GM12878 (cell line): ENCODE data around the gene RAB31. TPM values are rescaled to one million over a fixed set of nuclear protein-coding genes. Genes with fewer than 3 reads are reported as not detected.

Source experiments
- ATAC-seq: fragments of 200-7000 bp; cut with Tn5 transposase; 3 replicates; pipeline ENCODE4 v1.9.1; 2020; ENCODE audit warnings: mild to moderate bottlenecking, moderate library complexity
- BruUV-seq: library from RNA; stranded (reverse); fragments of 400-500 nt; replicated peaks from 2 replicates; lab custom pipeline; 2021; lab: Mats Ljungman, UMichigan
- CTCF ChIA-PET: fragments of 300-600 bp; sonication (Branson Sonifier 250); formaldehyde crosslinking; extraction: SDS; loops from one replicate; lab custom pipeline; 2021; ENCODE audit warnings: inconsistent platforms; lab: Yijun Ruan, JAX
- POLR2A ChIA-PET: fragments of 350-600 bp; formaldehyde crosslinking; extraction: SDS; loops from one replicate; lab custom pipeline; 2021; ENCODE audit warnings: inconsistent platforms; lab: Charles Lee
- RAD21 ChIA-PET: fragments of 300-600 bp; sonication (Branson Sonifier 250); formaldehyde crosslinking; loops from one replicate; lab custom pipeline; 2023; ENCODE audit warnings: antibody characterized with exemption; ENCODE audit not compliant: unreplicated experiment; lab: Charles Lee
- SMC1A ChIA-PET: fragments of 300-600 bp; sonication (Branson Sonifier 250); formaldehyde crosslinking; loops from one replicate; lab custom pipeline; 2023; ENCODE audit not compliant: unreplicated experiment, uncharacterized antibody; lab: Charles Lee
- DNase-seq: peaks from one replicate; pipeline ENCODE4 v3.0.0-alpha.2; 2011; ENCODE audit warnings: low read depth, low spot score
- FAIRE-seq: peaks from 3 replicates; lab custom pipeline; 2011; peaks lifted over from hg19 to GRCh38; lab: Jason Lieb, UNC
- H2AFZ ChIP-seq: 2 replicates; pipeline ENCODE4 v1.6.0; 2011; ENCODE audit warnings: low read depth, low read length, control low read depth; ENCODE audit not compliant: control insufficient read depth
- H3K27ac ChIP-seq: 2 replicates; pipeline ENCODE4 v1.5.1; 2011; ENCODE audit warnings: control low read depth; ENCODE audit not compliant: control insufficient read depth, insufficient read depth
- H3K27me3 ChIP-seq, 2 experiments: replicated peaks in 1 of 2; 2 replicates each; pipeline versions ENCODE4 v1.6.0 to v1.6.1; 2011; ENCODE audit warnings: low read length in 1 of 2; ENCODE audit not compliant: control insufficient read depth in 2 of 2, insufficient read depth in 2 of 2
- H3K36me3 ChIP-seq, 2 experiments: 2 replicates each; pipeline ENCODE4 v1.5.1; 2011; ENCODE audit warnings: low read length in 1 of 2; ENCODE audit not compliant: control insufficient read depth in 2 of 2, insufficient read depth in 2 of 2
- H3K4me1 ChIP-seq: 2 replicates; pipeline ENCODE4 v1.6.1; 2011; ENCODE audit warnings: mild to moderate bottlenecking, low read length, moderate library complexity, mixed read lengths; ENCODE audit not compliant: control insufficient read depth, insufficient read depth
- H3K4me2 ChIP-seq: 2 replicates; pipeline ENCODE4 v1.6.0; 2011; ENCODE audit warnings: control low read depth; ENCODE audit not compliant: control insufficient read depth, insufficient read depth
- H3K4me3 ChIP-seq: fragments of 200-600 bp; sonication (generic); 2 replicates; pipeline ENCODE4 v1.5.1; 2016
- H3K79me2 ChIP-seq: 2 replicates; pipeline ENCODE4 v1.6.0; 2011; ENCODE audit warnings: low read length; ENCODE audit not compliant: control insufficient read depth, insufficient read depth
- H3K9ac ChIP-seq: 2 replicates; pipeline ENCODE4 v1.8.0; 2011; ENCODE audit warnings: low read length, control low read depth, mixed read lengths; ENCODE audit not compliant: control insufficient read depth, insufficient read depth
- H3K9me3 ChIP-seq: replicated peaks from 3 replicates; pipeline ENCODE4 v1.5.1; 2011; ENCODE audit warnings: mild to moderate bottlenecking, low read length; ENCODE audit not compliant: control insufficient read depth, insufficient read depth
- H4K20me1 ChIP-seq: 2 replicates; pipeline ENCODE4 v1.6.0; 2011; ENCODE audit not compliant: control insufficient read depth, insufficient read depth
- CEBPZ ChIP-seq: fragments of 150-350 bp; IDR thresholded peaks from 2 replicates; pipeline ENCODE4 v1.6.1; 2016; ENCODE audit warnings: low read depth, low read length
- CHD4 ChIP-seq: fragments of 200-600 bp; sonication (generic); IDR thresholded peaks from 2 replicates; pipeline ENCODE4 v1.6.1; 2016; ENCODE audit warnings: mild to moderate bottlenecking
- DPF2 ChIP-seq: fragments of 450-650 bp; IDR thresholded peaks from 2 replicates; pipeline ENCODE4 v1.6.1; 2017; ENCODE audit warnings: mild to moderate bottlenecking
- ELK1 ChIP-seq: IDR thresholded peaks from 2 replicates; pipeline ENCODE4 v1.6.1; 2012; ENCODE audit warnings: low read depth, low read length, improper control_type of control experiment
- MEF2A ChIP-seq: IDR thresholded peaks from 2 replicates; pipeline ENCODE4 v1.6.1; 2011; ENCODE audit warnings: low read depth, mild to moderate bottlenecking, low read length, moderate library complexity; ENCODE audit not compliant: insufficient read depth
- MTA3 ChIP-seq: IDR thresholded peaks from 2 replicates; pipeline ENCODE4 v1.6.1; 2012; ENCODE audit warnings: low read length, inconsistent platforms, borderline replicate concordance
- NBN ChIP-seq: fragments of 450-650 bp; IDR thresholded peaks from 2 replicates; pipeline ENCODE4 v1.6.1; 2016
- STAT3 ChIP-seq: IDR thresholded peaks from 2 replicates; pipeline ENCODE4 v1.6.1; 2011; ENCODE audit warnings: low read depth, low read length, improper control_type of control experiment
- TARDBP ChIP-seq: IDR thresholded peaks from 2 replicates; pipeline ENCODE4 v1.6.1; 2016; ENCODE audit warnings: borderline replicate concordance
- TCF3 ChIP-seq: IDR thresholded peaks from 2 replicates; pipeline ENCODE4 v1.6.1; 2012; ENCODE audit warnings: low read depth, mild to moderate bottlenecking, low read length, borderline replicate concordance; ENCODE audit not compliant: insufficient read depth
- TCF7 ChIP-seq: IDR thresholded peaks from 2 replicates; pipeline ENCODE4 v1.6.1; 2014; ENCODE audit warnings: antibody characterized with exemption, borderline replicate concordance
- YY1 ChIP-seq: IDR thresholded peaks from 2 replicates; pipeline ENCODE4 v1.6.1; 2011; ENCODE audit warnings: low read depth, mild to moderate bottlenecking, low read length
- ZNF274 ChIP-seq: IDR thresholded peaks from one replicate; pipeline ENCODE4 v1.8.0; 2011; ENCODE audit not compliant: insufficient read length, insufficient read depth
- WGBS: methylation state at CpG from one replicate; pipeline ENCODE4 v1.1.6; 2016; ENCODE audit warnings: low lambda C conversion rate; ENCODE audit not compliant: insufficient replicate concordance, insufficient coverage; ENCODE audit errors: missing lambda C conversion rate; 5-methylcytosine and 5-hydroxymethylcytosine counted together
- in situ Hi-C: fragments of 300-500 bp; cut with MboI; formaldehyde crosslinking; loops from 9 replicates; pipeline ENCODE4 v1.14.3; 2018; ENCODE audit warnings: mixed read lengths
- intact Hi-C: fragments of 100-400 bp; cut with micrococcal nuclease; formaldehyde crosslinking; loops from one replicate; pipeline ENCODE4 v1.14.2; 2022; ENCODE audit not compliant: unreplicated experiment
- polyA plus RNA-seq, 11 experiments: library from polyadenylated mRNA; depleted of rRNA in 4 of 11; unstranded in 6 of 11; stranded (reverse) in 5 of 11; fragments of >200 nt; fragmentation: Nextera tagmentation in 4 of 11; fragmentation: Illumina TruSeq in 1 of 11; extraction: Ambion mirVana in 4 of 11; extraction: Trizol in 1 of 11; gene quantifications; 1 replicate in 1 of 11; 2 replicates in 10 of 11; pipeline versions ENCODE4 v1.2.1 to v1.2.3, GENCODE V29; 2011 to 2016; ENCODE audit warnings: inconsistent platforms in 2 of 11, missing spikeins in 2 of 11, low read depth in 1 of 11
- total RNA-seq, 4 experiments: library from RNA; depleted of rRNA in 3 of 4; stranded (reverse); fragments of >200 nt in 3 of 4; fragmentation: Illumina TruSeq in 1 of 4; extraction: Trizol in 1 of 4; gene quantifications; 2 replicates each; pipeline versions ENCODE4 v1.2.1 to v1.2.3, GENCODE V29; 2013 to 2021

RAB31 gene
- total and polyA plus RNA-seq, 10 of the 15 experiments (the other 5 are each of a cell fraction or from before 2014, with no cell fraction given), result 0.80 to 23.3 (median 12.2) TPM

- Histone ChIP-seq H2AFZ (no peak overlapping the region), H3K4me3 (no peak overlapping the region), H3K4me1 (no peaks in the 10 kb centered on the region), H3K4me2 (no peak overlapping the region), H3K9me3 (no peaks in the 10 kb centered on the region), H4K20me1 (no peaks in the 10 kb centered on the region), H3K9ac (no peak overlapping the region), H3K79me2 (no peaks in the 10 kb centered on the region), H3K36me3 (no peaks in the 10 kb centered on the region), H3K27me3 (no peaks in the 10 kb centered on the region; a peak in 1 of 4 replicates), H3K27ac (no peak overlapping the region)
- TF ChIP-seq MEF2A (no peak), STAT3 (no peak), MTA3 (no peak)
- ChIA-PET CTCF (no interaction called here), RAD21 (no interaction called here), SMC1A (no interaction called here), POLR2A (no interaction called here)
- DNase-seq (no peak), FAIRE-seq (no peak), ATAC-seq (no peak)
- intact Hi-C loops, result no loop called here
- in situ Hi-C loops, result no loop called here
- BruUV-seq, result no TSS peak
- WGBS, result 78% methylated on average over 14 of the region's 14 CpGs
Observed at GRCh38 chr18:9827793-9828505, 119.8 kb downstream of the RAB31 start.

- no peaks in the 10 kb centered on the region for H4K20me1 ChIP-seq
- H3K4me1 ChIP-seq, result no peaks in the 10 kb centered on the region
- H3K27ac ChIP-seq, result no peak overlapping the region
- no peak overlapping the region for H3K9ac ChIP-seq
- ChIA-PET POLR2A (no interaction called here), RAD21 (no interaction called here), CTCF (no interaction called here), SMC1A (no interaction called here)
- no peaks in the 10 kb centered on the region for H3K9me3 ChIP-seq
- H2AFZ ChIP-seq, result no peak overlapping the region
- FAIRE-seq, result no peak
- intact Hi-C loops (no loop called here), in situ Hi-C loops (no loop called here)
- H3K4me2 ChIP-seq, result no peak overlapping the region
- no peak for ATAC-seq
- BruUV-seq, result no TSS peak
- H3K27me3 ChIP-seq, result no peaks in the 10 kb centered on the region; a peak in 1 of 4 replicates
- H3K4me3 ChIP-seq, result no peak overlapping the region
- 86% methylated on average over 15 of the region's 15 CpGs for WGBS
- DNase-seq, result no peak
- H3K36me3 ChIP-seq, result no peaks in the 10 kb centered on the region
- no peaks in the 10 kb centered on the region for H3K79me2 ChIP-seq
- TF ChIP-seq TCF3 (no peak), YY1 (no peak), DPF2 (no peak), CHD4 (no peak), ELK1 (no peak), MTA3 (no peak), NBN (no peak), CEBPZ (no peak), TCF7 (no peak), TARDBP (no peak), ZNF274 (no peak)
Observed at GRCh38 chr18:9828506-9829396, 120.7 kb downstream of the RAB31 start.
